Esophagus squamous epithelium (tissue), 5 donors: Measurements from ENCODE around the gene STING1. TPM values are rescaled to one million over a fixed set of nuclear protein-coding genes. Genes with fewer than 3 reads are reported as not detected.

Experiments used
- DNase-seq: peaks from one replicate; lab custom pipeline; 2025; lab: John Stamatoyannopoulos, UW
- H3K27ac ChIP-seq, 4 donors: fragments of 200-600 bp; sonication (generic); one replicate each; pipeline ENCODE4 v1.5.1; 2016 to 2019; ENCODE audit warnings: mild to moderate bottlenecking in 1 of 4
- H3K27me3 ChIP-seq, 4 donors: fragments of 200-600 bp; sonication (generic); 1 replicate in 3 of 4; 2 replicates in 1 of 4; pipeline versions ENCODE4 v1.5.1 to v1.6.0; 2017 to 2021; ENCODE audit warnings: antibody characterized with exemption in 1 of 4
- H3K36me3 ChIP-seq, 3 donors: fragments of 200-600 bp; sonication (generic); one replicate each; pipeline ENCODE4 v1.5.1; 2016 to 2019
- H3K4me1 ChIP-seq, 3 donors: fragments of 200-600 bp; sonication (generic); one replicate each; pipeline ENCODE4 v1.5.1; 2017 to 2019
- H3K4me3 ChIP-seq, 4 donors: fragments of 200-600 bp; sonication (generic); 1 replicate in 3 of 4; 2 replicates in 1 of 4; pipeline ENCODE4 v1.5.1; 2016 to 2019; ENCODE audit warnings: mild to moderate bottlenecking in 2 of 4, moderate library complexity in 1 of 4
- H3K9me3 ChIP-seq, 3 donors: fragments of 200-600 bp; sonication (generic); one replicate each; pipeline ENCODE4 v1.5.1; 2016 to 2019
- POLR2A ChIP-seq, 4 donors: fragments of 450-650 bp; IDR thresholded peaks; one replicate each; pipeline ENCODE4 v1.6.1; 2017; ENCODE audit warnings: antibody characterized with exemption in 4 of 4, mild to moderate bottlenecking in 4 of 4, moderate library complexity in 3 of 4
- WGBS, 2 donors: methylation state at CpG; one replicate each; pipeline ENCODE4 v1.1.5; 2018; 5-methylcytosine and 5-hydroxymethylcytosine counted together
- intact Hi-C: fragments of 100-400 bp; cut with DNase I; formaldehyde crosslinking; loops from one replicate; pipeline ENCODE4 v1.15.0; 2022
- total RNA-seq, 4 donors: library from RNA; depleted of rRNA; stranded (reverse); fragments of >200 nt; gene quantifications; one replicate each; pipeline ENCODE4 v1.1.0, GENCODE V29; 2016
- TF ChIP-seq, protein P1 (sequence below), 6 experiments: fragments of 450-650 bp in 4 of 6; fragments of 200-600 bp in 2 of 6; sonication (generic) in 2 of 6; IDR thresholded peaks; one replicate each; pipeline ENCODE4 v1.5.1; 2016 to 2019; ENCODE audit warnings: antibody characterized with exemption in 6 of 6, mild to moderate bottlenecking in 4 of 6, moderate library complexity in 4 of 6
- donor health status: DM: yes; HTN: yes; CAD: no.

Gene STING1
- total RNA-seq, 4 donors from 2014 or later, result 33.0 to 49.6 (median 38.6) TPM

DNA sequence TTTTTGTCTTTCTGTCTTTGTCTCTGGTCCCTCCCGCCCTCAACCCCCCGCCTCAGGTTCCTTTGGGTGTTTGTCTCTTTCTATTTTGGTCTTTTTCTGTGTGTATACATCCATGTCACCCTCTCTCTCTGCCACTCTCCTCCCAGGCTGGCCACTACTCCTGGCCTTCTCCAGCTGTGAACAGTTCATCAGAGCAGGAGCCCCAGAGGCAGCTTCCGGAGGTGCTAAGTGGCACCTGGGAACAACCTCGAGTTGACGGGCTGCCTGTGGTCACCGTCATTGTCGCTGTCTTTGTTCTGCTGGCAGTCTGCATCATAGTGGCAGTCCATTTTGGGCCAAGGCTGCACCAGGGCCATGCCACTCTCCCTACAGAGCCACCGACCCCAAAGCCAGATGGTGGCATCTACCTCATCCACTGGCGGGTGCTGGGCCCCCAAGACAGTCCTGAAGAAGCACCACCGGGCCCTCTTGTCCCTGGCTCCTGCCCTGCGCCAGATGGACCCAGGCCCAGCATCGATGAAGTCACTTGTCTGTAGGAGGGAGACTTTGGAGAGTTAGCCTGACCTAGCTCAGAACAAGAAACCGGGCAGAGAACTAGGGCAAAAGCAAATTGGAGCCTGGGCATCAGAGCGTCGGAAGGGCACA lies 10.1 kb downstream of the STING1 start:
- H3K9me3 ChIP-seq, result no peaks in the 10 kb centered on the region
- H3K4me3 ChIP-seq, result no peak overlapping the region
- TF ChIP-seq, protein P1, sequence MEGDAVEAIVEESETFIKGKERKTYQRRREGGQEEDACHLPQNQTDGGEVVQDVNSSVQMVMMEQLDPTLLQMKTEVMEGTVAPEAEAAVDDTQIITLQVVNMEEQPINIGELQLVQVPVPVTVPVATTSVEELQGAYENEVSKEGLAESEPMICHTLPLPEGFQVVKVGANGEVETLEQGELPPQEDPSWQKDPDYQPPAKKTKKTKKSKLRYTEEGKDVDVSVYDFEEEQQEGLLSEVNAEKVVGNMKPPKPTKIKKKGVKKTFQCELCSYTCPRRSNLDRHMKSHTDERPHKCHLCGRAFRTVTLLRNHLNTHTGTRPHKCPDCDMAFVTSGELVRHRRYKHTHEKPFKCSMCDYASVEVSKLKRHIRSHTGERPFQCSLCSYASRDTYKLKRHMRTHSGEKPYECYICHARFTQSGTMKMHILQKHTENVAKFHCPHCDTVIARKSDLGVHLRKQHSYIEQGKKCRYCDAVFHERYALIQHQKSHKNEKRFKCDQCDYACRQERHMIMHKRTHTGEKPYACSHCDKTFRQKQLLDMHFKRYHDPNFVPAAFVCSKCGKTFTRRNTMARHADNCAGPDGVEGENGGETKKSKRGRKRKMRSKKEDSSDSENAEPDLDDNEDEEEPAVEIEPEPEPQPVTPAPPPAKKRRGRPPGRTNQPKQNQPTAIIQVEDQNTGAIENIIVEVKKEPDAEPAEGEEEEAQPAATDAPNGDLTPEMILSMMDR (IDR thresholded peaks at IDR 0.05), result no peak
- no peak for TF ChIP-seq POLR2A (IDR thresholded peaks at IDR 0.05)
- H3K36me3 ChIP-seq, result peaks cover 7 to 28% (median 20%) of the 10 kb centered on the region in 3 donors
- peaks cover 0 to 44% (median 27%) of the 10 kb centered on the region in 3 donors for H3K4me1 ChIP-seq
- H3K27me3 ChIP-seq, result no peaks in the 10 kb centered on the region
- WGBS, 2 donors, result 90 to 95% methylated on average over 5 of the region's 15 CpGs
- peak overlapping the region in 3 of 4 donors; percentile 48 to 76 (median 68) for H3K27ac ChIP-seq
- DNase-seq, result no peak
- intact Hi-C loops, result no loop called here

DNA sequence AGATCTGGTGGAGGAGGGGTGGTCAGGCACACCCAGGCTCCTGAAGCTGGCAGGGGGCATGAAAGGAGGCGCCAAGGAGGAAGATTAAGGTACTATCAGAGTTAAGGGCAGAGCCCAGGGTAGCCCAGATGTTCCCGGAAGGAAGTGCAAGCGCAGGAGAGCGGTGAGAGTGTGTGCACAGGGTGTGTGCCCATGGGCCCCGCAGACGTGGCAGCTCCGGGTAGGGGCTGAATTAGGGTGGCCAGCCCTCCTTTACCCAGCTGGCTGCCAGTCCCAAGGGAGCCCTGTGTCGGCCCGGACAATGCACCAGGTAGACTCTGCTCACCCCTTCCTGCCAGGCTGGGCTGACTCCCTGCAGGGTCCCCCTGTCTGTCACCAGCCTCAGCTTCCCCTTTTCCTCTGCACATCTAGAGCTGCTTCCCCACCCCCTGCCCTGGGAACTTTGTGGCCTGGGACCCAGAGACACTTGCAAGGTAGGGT lies 11.7 kb downstream of the STING1 start, which contains the start of gene SMIM33:
SMIM33 (plus strand) TSS at position 184 of the 480 bp plus-strand sequence; CDS start at position 302, 118 bp downstream.
- intact Hi-C loops, result no loop called here
- Histone ChIP-seq H3K27me3 (no peaks in the 10 kb centered on the region), H3K4me3 (peak within 1 kb of the TSS in 1 of 4 donors; percentile 18), H3K4me1 (peaks cover 0 to 41% (median 27%) of the 10 kb centered on the region in 3 donors), H3K36me3 (peaks cover 2 to 12% (median 6%) of the 10 kb centered on the region in 3 donors), H3K9me3 (no peaks in the 10 kb centered on the region), H3K27ac (peak within 1 kb of the TSS in 2 of 4 donors; percentile 34 to 58)
- no peak for DNase-seq
- 40 to 67% methylated on average over 7 of the region's 9 CpGs for WGBS, 2 donors
- TF ChIP-seq POLR2A (IDR thresholded peaks at IDR 0.05), result no peak
- TF ChIP-seq, protein P1 (IDR thresholded peaks at IDR 0.05), result no peak

DNA sequence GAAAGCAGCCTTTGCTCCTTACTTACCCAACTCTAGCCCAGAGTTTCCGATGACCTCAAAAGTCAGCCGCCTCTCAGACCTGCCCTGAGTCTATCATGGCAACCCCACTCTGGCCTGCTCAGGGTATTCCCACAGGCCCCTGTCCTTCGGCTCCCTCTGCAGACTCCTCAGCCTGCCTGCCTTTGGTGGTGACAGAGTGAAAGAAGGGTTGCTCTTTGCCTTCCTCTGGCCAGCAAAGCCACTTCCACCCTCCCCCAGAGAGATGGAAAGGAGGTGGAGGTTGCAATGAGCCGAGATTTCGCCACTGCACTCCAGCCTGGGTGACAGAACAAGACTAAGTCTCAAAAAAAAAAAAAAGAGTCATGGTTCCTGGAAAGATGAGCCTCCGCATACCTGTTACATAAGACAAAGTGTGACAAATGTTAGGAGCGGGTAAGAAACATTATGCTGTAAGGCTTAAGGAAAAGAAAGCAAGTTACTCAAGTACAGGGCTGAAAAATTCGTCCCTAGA lies 14.1 kb downstream of the STING1 start:
- TF ChIP-seq, protein P1 (IDR thresholded peaks at IDR 0.05), result no peak
- no peak for TF ChIP-seq POLR2A (IDR thresholded peaks at IDR 0.05)
- intact Hi-C loops, result no loop called here
- Histone ChIP-seq H3K4me1 (peaks cover 0 to 18% (median 8%) of the 10 kb centered on the region in 3 donors), H3K27ac (no peak overlapping the region), H3K4me3 (no peak overlapping the region), H3K9me3 (no peaks in the 10 kb centered on the region), H3K27me3 (no peaks in the 10 kb centered on the region), H3K36me3 (no peaks in the 10 kb centered on the region)
- 65 to 73% methylated on average over 7 to 8 of the region's 8 CpGs for WGBS, 2 donors
- no peak for DNase-seq

DNA sequence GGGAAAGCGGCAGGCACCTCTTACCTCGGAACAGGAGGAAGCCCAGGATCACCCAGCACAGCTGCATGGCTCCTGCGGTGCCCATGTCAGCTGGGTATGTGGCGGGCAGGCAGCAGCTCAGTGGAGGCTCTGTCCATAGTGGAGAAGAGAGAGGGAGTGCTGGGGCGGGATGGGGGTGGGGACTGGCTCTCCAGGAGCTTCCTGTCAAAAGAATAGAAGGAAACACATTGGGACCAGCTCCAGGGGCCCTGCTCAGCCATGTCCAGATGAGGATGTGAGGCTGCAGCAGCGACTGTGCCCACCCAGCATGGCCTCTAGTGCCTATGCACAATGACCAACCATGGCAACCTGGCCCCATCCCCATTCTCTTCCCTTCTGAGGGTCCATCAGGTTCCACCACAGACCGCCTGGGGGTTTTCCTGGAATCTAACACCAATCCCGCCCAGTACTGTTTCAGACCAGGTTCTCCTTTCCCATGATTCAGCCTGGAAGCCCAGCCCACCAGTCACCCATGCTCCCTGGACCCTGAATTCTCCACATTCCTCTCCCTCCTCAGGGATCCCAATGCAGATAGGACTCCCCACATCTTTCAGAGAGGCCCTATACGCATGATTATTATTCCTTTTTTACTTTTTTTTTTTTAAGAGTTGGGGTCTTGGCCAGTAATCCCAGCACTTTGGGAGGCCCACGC lies 19.8 kb downstream of the STING1 start, which contains the start of gene ECSCR:
ECSCR (minus strand) TSS at position 158 of the 691 bp plus-strand sequence; CDS start at position 85, 73 bp downstream.
- peak within 1 kb of the TSS in 3 of 4 donors; percentile 28 to 51 (median 37) for H3K4me3 ChIP-seq
- WGBS, 2 donors, result 75 to 80% methylated on average over 8 to 9 of the region's 10 CpGs
- no peak for DNase-seq
- peaks cover 0 to 27% (median 4%) of the 10 kb centered on the region in 3 donors for H3K4me1 ChIP-seq
- intact Hi-C loops, result no loop called here
- H3K36me3 ChIP-seq, result no peaks in the 10 kb centered on the region
- no peak for TF ChIP-seq POLR2A (IDR thresholded peaks at IDR 0.05)
- TF ChIP-seq, protein P1 (IDR thresholded peaks at IDR 0.05), result no peak
- peak within 1 kb of the TSS; percentile 50 to 82 (median 72) for H3K27ac ChIP-seq
- no peaks in the 10 kb centered on the region for H3K9me3 ChIP-seq
- H3K27me3 ChIP-seq, result no peaks in the 10 kb centered on the region
